Body of pancreas (tissue), 4 donors: ENCODE measurements around the gene CDKL1. TPM values are rescaled to one million over a fixed set of nuclear protein-coding genes. Genes with fewer than 3 reads are reported as not detected.
A peak's percentile ranks its signal among the peaks of the same experiment; 100 is the strongest.

Experiments used
- ATAC-seq: fragments of 150-250 bp; one replicate; pipeline ENCODE4 v1.9.1; 2016
- DNase-seq, 4 donors: peaks; one replicate each; pipeline ENCODE4 v3.0.0-alpha.2; 2019
- H3K27ac ChIP-seq, 4 donors: fragments of 200-600 bp; sonication (generic); 1 replicate in 3 of 4; 2 replicates in 1 of 4; pipeline versions ENCODE4 v1.5.1 to v1.6.1; 2016 to 2019; ENCODE audit warnings: mild to moderate bottlenecking in 1 of 4, mixed read lengths in 1 of 4, moderate library complexity in 1 of 4
- H3K27me3 ChIP-seq, 2 donors: fragments of 200-600 bp; sonication (generic); one replicate each; pipeline ENCODE4 v1.6.0; 2016; ENCODE audit warnings: mild to moderate bottlenecking in 1 of 2
- H3K36me3 ChIP-seq, 2 donors: fragments of 200-600 bp; sonication (generic); replicated peaks in 1 of 2; 2 replicates each; pipeline ENCODE4 v1.5.1; 2016; ENCODE audit warnings: low read depth in 2 of 2; ENCODE audit not compliant: insufficient read depth in 1 of 2
- H3K4me1 ChIP-seq: fragments of 200-600 bp; sonication (generic); one replicate; pipeline ENCODE4 v1.6.0; 2016
- H3K4me3 ChIP-seq, 2 donors: fragments of 200-600 bp; sonication (generic); 1 replicate in 1 of 2; 2 replicates in 1 of 2; pipeline ENCODE4 v1.5.1; 2016 to 2019
- H3K9me3 ChIP-seq, 3 donors: fragments of 200-600 bp; sonication (generic); 1 replicate in 2 of 3; 2 replicates in 1 of 3; pipeline ENCODE4 v1.5.1; 2016
- CTCF ChIP-seq, 7 experiments: fragments of 450-650 bp in 4 of 7; fragments of 200-600 bp in 3 of 7; sonication (generic) in 3 of 7; IDR thresholded peaks; one replicate each; pipeline ENCODE4 v1.5.1; 2016 to 2019; ENCODE audit warnings: antibody characterized with exemption in 7 of 7
- POLR2A ChIP-seq, 3 donors: fragments of 450-650 bp; IDR thresholded peaks; one replicate each; pipeline ENCODE4 v1.6.1; 2016; ENCODE audit warnings: antibody characterized with exemption in 3 of 3, mild to moderate bottlenecking in 2 of 3
- WGBS, 2 donors: methylation state at CpG; one replicate each; pipeline ENCODE4 v1.1.5; 2017; 5-methylcytosine and 5-hydroxymethylcytosine counted together
- intact Hi-C: fragments of 100-400 bp; cut with DNase I; formaldehyde crosslinking; loops from one replicate; pipeline ENCODE4 v1.15.1; 2023
- total RNA-seq, 2 donors: library from RNA; depleted of rRNA; stranded (reverse); fragments of >200 nt; gene quantifications; one replicate each; pipeline ENCODE4 v1.1.0, GENCODE V29; 2016

Gene CDKL1
- total RNA-seq, 2 donors from 2014 or later, result 6.2 to 7.3 TPM

- ATAC-seq, result no peak
- H3K27me3 ChIP-seq, result no peaks in the 10 kb centered on the region
- intact Hi-C loops, result no loop called here
- no peaks in the 10 kb centered on the region for H3K36me3 ChIP-seq
- peaks cover 9% of the 10 kb centered on the region for H3K4me1 ChIP-seq
- DNase-seq, result no peak
- H3K4me3 ChIP-seq, result no peak overlapping the region
- H3K9me3 ChIP-seq, result no peaks in the 10 kb centered on the region
- H3K27ac ChIP-seq, result no peak overlapping the region
- 90 to 92% methylated on average over 5 to 7 of the region's 7 CpGs for WGBS, 2 donors
- TF ChIP-seq POLR2A (IDR thresholded peaks at IDR 0.05), result no peak
- TF ChIP-seq CTCF (IDR thresholded peaks at IDR 0.05), result no peak
Measured at GRCh38 chr14:50344116-50344775, 52.4 kb downstream of the CDKL1 start.

DNA sequence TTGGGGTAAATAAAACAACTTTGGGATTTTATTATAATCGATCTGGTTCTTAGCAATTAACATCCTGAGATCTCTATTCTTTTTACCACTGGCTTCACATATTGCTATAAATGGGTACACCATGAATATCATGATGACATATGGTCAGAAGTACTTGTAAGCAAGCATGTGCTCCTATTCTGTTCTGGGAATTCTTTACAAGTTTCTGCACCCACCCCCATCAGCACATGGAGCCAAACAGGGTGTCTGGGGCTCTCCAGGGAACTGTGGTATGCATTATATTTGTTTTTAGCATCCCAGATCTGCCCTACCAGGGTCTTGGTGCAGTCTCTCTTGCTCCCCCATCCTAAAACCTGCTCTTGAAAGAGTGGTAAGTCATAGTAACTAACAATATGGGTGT, 53.2 kb downstream of the CDKL1 start:
- DNase-seq (no peak), ATAC-seq (no peak)
- H3K36me3 ChIP-seq, result no peaks in the 10 kb centered on the region
- H3K4me1 ChIP-seq, result peaks cover 9% of the 10 kb centered on the region
- H3K27me3 ChIP-seq, result no peaks in the 10 kb centered on the region
- TF ChIP-seq CTCF (IDR thresholded peaks at IDR 0.05) (no peak), POLR2A (IDR thresholded peaks at IDR 0.05) (no peak)
- H3K4me3 ChIP-seq, result no peak overlapping the region
- 65 to 81% methylated on average over 1 of the region's 1 CpG for WGBS, 2 donors
- H3K27ac ChIP-seq, result no peak overlapping the region
- H3K9me3 ChIP-seq, result no peaks in the 10 kb centered on the region
- intact Hi-C loops, result no loop called here

- DNase-seq, result peak; percentile 37 to 53 (median 50)
- Histone ChIP-seq H3K27ac (no peak overlapping the region), H3K27me3 (no peaks in the 10 kb centered on the region), H3K9me3 (no peaks in the 10 kb centered on the region), H3K4me3 (no peak overlapping the region), H3K36me3 (no peaks in the 10 kb centered on the region), H3K4me1 (peaks cover 6% of the 10 kb centered on the region)
- intact Hi-C loops, result no loop called here
- peak; percentile 58 for ATAC-seq
- WGBS, 2 donors, result 16 to 25% methylated on average over 8 of the region's 8 CpGs
- TF ChIP-seq POLR2A (IDR thresholded peaks at IDR 0.05), result no peak
- TF ChIP-seq CTCF (IDR thresholded peaks at IDR 0.05), result peak in 4 of 7 experiments; percentile 28 to 37 (median 34)
Measured at GRCh38 chr14:50342221-50343078, 54.2 kb downstream of the CDKL1 start.

- ATAC-seq, result no peak
- H3K36me3 ChIP-seq, result no peaks in the 10 kb centered on the region
Measured at GRCh38 chr14:50340963-50341362, 55.7 kb downstream of the CDKL1 start.

More at GRCh38 chr14:50340963-50341362, 55.7 kb downstream of the CDKL1 start:
- 86 to 90% methylated on average over 8 to 9 of the region's 9 CpGs for WGBS, 2 donors
- no peak for DNase-seq
- no peaks in the 10 kb centered on the region for H3K27me3 ChIP-seq
- H3K4me1 ChIP-seq, result peaks cover 10% of the 10 kb centered on the region
- H3K9me3 ChIP-seq, result no peaks in the 10 kb centered on the region
- intact Hi-C loops, result no loop called here
- no peak overlapping the region for H3K27ac ChIP-seq
- H3K4me3 ChIP-seq, result no peak overlapping the region
- TF ChIP-seq CTCF (IDR thresholded peaks at IDR 0.05) (no peak), POLR2A (IDR thresholded peaks at IDR 0.05) (no peak)
